Dedifferentiated amniotic fluid mesenchymal stem cell (primary cell): ENCODE data around the gene SLC25A25.

Experiments
- DNase-seq: peaks from one replicate; pipeline ENCODE4 v3.0.0-alpha.2; 2016; ENCODE audit errors: extremely low spot score

SLC25A25 gene

DNA sequence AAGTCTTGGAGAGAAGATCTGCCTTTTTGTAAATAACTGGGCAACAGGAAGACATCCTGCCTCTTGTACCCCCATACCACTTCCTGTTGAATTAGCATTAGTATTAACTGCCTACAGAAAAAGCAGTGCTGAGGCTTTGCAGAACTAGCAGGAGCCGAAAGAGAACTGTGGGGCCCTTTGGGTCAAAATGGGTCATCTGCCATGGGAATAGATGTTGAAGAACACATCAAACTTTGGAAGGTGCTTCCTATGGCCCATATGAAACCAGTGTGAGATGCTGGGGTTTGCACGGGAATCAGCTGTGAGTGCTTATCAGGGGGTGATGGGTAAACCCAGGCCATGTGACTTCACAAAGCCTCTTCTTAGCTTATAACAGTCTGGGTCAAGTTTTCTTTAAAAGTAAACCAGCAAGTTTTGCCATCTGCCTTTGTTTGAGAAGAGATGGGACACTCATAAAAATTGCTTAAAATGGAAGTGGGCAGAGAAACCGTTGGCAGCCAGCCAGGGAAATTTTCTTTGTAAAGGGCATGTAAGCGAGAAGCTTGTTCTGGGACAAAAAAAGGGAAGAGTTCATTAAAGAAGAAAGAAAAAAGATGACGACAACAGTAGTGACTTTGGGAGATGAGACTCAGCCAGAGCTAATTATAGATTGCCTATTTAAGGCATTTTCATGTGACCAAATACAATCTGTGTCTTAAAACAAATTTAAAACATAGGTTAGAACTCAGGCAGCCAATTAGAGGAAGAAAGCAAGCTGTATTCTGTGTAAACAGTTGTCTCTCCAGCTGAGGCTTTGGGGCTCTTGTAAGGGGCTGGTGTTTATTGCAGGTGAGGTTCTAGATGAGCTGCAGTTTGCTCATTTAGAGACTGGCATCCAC lies 4.4 kb downstream of the SLC25A25 start:
- peak; percentile 82 for DNase-seq

DNA sequence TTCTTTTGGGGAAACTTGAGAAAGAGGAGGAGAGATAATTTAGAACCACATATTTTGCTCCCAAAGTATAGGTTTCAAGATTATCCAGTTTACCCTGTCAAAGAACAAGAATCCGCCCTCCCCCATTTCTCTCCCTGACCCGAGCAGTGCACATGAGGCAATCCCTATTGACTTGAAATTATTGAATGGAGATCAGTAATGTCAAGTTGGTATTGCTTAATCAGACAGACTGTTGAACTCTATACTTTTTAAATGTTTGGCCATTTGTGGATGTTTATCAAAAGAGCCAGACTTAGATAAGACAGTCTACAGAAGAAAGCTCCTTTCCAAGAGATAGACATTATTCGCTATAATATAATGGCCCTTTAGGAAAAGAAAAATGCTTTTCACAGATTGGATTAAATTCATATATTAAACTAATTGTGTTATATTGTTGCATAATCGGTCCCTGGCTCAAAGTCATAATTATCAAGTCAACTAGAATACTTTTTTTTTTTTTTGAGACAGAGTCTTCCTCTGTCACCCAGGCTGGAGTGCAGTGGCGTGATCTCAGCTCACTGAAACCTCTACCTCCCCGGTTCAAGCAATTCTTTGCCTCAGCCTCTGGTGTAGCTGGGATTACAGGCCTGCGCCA lies 5.3 kb downstream of the SLC25A25 start:
- no peak for DNase-seq

DNA sequence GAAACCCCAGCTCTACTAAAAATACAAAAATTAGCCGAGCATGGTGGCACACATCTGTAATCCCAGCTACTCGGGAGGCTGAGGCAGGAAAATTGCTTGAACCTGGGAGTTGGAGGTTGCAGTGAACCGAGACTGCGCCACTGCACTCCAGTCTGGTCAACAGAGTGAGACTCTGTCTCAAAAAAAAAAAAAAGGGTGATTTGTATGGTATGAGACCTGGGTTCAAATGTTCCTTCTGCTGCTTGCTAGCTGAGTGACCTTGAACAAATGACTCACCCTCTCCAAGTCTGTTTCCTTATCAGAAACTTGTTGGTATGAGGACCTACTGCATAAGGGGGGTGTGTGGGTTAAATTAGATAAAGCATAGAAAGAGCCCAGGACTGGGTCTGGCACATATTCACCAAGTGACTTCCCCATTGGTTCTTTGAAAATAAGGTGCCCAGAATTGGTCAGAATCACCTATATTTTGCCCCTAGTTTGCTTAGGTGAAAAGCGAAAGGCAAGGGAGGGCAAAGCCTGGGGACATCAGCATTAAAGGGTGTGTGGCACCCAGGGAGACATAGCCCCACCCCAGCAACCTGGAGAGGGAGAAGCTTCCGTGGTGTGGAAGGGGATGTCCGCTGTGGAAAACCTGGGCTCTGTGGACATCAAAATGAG lies 9.9 kb downstream of the SLC25A25 start:
- DNase-seq: no peak

DNA sequence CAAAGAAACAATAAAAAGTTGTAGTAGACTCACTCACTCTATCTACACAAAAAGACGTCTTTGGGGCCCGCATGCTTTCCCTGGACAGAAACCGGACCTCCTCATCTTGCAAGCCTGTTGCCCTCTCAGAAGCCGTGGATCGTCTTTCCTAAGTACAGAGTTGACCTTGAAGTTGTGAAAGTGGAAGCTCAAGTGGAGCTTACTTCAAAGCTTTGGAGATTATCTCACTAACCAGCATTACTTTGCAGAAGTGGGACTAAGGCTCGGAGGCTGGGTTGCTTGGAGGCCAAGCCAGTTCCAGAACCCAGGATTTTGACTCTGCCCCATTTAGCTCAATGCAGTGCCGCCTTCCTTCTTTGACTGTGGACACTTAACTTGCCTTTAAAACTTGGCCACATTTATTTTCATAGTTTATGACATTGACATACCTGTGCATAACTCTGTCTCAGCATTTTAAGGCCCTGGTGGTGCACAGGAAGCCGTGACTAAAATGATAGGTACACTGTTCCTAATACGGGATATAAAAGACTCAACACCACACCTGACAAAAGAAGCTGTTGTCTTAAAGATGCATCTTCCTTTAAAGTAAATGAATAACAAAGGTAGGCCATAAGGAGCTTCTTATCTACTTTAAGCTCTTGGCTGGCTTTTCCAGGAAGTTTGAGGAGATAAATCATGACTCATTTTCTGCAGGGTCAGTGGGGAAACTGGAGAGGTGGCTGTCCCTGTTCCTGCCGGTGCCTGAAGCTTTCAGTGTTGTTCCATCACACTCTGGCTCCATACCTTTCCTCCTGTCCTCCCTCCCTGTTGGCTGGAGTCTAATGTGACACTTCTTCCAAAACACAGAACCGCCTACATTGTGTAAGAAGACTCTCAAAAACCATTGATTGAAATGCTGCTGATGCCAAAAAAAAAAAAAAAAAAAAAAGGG lies 10.7 kb downstream of the SLC25A25 start:
- no peak for DNase-seq

DNA sequence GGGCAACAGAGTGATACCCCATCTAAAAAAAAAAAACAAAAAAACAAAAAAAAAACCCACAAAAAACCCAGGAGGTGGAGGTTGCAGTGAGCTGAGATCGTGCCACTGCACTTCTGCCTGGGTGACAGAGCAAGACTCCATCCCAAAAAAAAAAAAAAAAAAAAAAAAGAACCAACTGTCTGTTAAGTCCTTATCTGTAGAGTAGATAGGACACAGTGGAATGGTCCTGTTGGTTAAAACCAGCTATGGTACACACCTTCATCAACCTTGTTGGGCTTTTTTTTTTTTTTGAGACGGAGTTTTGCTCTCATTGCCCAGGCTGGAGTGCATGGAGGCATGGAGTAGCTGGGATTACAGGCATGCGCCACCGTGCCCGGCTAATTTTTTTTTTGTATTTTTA lies 12.2 kb downstream of the SLC25A25 start:
- DNase-seq: no peak

DNA sequence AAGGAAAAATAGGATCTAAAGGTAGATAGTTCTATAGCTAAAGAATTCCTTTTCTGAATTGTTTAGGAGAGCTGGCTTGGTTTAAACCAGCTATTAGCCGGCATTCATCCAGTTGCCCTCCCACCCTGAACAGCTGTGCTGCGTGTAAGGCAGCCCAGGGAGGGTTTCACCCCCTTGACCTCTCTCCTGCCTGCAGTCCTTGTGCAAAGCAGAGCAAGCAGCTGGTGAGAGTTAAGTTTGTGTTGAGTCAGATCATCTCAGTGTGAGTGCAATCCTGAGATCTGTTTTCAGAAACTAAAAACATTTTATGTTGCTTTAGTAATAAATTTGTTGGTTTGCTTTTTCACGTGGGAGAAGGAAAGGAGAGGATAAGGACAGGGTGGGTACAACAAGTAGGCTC lies 13.0 kb downstream of the SLC25A25 start:
- DNase-seq: peak; percentile 80

DNA sequence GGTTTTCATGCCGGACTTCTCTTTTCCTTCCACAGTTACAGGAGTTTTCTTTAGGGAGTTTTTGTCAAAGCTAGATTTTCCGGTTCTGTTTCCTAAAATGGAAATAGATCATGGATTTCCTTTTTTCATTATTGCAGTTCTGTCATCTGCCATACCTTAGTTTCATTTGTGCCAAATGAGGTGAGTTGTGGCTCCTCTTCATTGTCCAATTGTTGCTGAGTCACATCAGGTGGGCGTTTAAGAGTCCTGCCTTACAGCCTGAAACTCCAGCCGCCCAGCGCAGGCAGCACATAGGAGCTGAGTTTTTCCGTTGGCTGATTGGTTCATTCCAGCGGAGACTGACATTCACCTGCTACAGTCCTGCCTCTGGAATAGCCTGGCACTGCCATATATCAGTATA lies 14.1 kb downstream of the SLC25A25 start:
- DNase-seq: no peak

DNA sequence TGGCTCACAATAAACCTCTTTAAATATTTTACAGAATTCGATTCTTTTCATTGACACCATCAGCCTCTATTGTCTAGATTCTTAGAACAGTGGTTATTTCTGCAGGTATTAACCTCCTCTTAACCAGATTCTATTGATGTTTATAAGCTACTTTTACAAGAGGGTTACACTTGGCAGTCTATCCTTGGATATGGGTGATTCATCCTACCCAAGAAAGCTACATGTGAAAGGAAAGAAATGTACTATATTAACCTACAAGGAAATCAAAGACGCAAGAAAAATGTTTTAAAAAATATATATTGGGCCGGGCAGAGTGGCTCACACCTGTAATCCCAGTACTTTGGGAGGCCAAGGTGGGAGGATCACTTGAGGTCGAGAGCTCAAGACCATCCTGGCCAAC lies 16.7 kb downstream of the SLC25A25 start:
- no peak for DNase-seq

DNA sequence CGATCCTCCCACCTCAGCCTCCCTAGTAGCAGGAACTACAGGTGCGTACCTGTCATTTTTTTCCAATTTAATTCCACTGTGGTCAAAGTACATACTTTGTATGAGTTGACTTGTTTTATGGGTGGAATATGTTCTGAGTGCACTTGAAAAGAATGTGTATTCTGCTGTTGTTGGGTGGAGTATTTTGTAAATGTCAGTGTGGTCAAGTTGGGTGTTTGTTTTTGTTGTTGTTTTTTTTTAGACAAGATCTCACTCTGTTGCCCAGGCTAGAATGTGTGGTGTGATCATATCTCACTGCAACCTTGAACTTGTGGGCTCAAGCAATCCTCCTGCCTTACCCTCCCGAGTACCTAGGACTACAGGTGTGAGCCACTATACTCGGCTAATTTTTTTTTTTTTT lies 17.9 kb downstream of the SLC25A25 start:
- no peak for DNase-seq

DNA sequence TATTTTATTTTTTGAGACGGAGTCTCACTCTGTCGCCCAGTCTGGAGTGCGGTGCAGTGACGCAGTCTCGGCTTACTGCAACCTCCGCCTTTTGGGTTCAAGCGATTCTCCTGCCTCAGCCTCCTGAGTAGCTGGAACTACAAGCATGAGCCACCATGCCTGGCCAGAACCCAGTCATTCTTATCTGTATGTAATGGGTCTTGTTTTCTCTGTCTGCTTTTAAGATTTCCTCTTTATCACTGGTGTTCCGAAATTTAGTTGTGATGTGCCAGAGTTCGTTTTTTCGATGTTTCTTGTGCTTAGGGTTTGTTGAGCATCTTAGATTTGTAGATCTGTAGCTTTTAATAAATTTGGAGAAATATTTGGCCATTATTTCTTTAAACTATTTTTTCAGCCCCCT lies 19.2 kb downstream of the SLC25A25 start:
- no peak for DNase-seq

DNA sequence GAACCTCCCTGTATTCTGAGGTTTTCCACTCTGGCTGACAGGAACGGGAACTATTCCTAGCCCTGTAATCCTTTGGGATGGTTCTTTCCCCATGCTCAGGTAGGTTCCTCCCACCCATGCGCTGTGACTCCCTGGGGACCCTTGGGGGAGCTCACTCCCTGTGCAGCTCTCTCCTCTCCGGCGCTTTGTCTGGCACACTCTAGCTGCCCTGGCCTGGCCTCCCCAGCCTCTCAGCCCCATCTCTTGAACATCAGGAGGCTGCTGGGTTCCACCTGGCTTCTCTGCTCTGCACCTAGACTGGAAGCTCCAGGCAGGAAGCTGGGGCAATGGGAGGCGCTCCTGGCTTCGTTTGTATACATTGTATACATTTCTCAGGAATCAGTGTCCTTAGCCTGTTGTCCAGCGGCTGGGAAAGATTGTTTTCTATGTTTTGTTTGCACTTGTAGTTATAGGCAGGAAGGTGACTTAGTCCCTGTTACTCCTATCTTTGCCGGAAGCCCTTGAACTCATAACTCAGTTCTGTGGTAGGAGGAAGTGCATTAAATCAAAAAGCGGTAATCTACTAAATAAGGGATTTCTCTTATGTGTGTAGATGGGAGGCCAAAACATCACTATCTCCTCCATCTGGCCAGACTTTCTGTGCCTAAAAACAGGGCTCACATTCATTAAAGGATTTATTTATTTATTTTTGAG lies 20.4 kb downstream of the SLC25A25 start:
- DNase-seq: no peak

DNA sequence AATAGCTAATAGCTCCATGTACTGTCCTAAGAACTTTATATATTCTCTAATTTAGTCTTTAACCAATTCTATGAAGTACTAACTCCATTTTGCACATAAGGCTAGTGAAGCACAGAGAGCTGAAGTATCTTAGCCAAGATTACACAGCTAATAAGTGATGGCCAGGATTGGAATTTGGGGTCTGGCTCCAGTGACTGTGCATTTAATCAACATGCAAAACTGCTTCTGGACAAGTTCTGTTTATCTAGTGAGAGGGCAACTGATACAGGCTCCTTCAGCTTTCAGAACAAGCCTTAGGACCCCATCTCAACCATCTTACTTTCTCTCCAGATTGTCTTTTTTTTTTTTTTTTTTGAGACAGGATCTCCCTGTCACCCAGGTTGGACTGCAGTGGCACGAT lies 21.3 kb downstream of the SLC25A25 start:
- no peak for DNase-seq

DNA sequence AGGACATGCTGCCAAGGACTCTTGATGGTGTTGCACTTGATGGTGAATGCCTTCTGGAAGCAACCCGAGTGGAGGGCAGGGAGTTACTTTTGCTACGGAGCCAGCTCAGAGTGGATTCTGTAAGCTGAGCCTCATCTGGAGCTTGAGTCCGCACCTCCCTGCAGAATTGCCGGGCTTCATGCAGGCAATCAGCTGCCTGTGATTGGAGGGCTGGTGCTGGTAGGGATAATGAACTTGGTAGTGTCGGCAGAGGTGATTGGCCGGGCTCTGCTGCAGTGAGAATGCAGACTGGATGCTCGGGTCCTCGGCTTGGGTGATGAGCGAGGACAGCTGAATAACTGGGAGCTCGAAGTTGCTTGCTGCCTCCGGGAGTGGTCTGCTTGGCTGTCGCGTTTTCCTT lies 23.1 kb downstream of the SLC25A25 start:
- DNase-seq: peak; percentile 89

DNA sequence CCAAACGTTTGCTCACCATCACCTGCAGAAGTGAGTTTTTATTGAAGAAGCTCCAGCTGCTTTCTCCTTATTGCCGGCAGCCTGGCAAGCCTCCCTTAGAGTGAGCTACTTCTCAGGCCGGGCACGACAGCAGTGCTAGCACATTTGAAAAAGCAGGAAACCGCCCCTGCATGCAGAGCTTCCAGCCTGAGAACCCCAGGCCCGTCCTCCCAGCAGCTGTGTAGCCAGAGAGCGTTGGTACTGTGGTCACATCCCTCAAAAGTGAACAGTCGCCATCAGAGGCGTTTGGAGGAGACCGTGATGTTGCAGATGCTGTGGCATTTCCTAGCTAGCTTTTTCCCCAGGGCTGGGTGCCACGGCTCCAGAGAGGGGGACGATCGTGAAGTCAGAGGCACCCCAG lies 23.5 kb downstream of the SLC25A25 start:
- DNase-seq: no peak

DNA sequence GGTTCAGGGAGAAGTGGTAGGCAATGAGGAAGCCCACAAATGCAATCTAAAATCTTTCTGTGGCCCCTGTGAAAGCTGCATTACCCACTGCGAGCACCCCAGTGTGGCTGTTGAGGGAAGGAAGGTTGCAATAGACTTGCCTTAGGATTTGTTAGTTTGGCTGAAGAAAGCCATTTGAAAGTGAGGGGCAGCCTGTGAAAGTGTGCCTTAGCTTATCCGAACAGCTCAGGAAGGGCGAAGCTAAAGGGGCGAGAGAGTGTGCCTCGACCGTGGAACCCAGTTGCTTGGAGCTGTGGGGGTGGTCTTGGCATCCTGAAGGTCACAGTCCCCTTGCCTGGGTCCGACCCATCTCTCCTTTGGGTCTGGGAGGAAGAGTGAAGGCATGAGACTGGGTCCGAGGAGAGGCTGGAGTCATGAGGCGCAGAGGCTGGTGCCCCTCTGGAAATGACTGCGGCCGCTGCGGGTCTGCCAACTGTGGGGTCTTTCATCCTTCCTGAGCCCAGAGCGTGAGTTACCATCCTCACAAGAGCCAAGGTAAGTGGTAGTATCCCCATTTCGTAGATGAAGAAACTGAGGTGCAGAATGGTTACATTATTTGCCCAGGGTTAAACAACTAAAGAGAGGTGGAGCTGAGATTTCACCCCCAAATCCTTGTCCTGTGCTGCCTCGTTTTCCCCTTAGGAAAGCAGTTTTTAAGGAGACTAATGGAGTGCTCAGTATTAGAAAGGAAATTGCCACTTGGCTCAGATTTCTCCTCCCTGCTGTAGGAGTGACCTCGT lies 24.4 kb downstream of the SLC25A25 start:
- DNase-seq: no peak

DNA sequence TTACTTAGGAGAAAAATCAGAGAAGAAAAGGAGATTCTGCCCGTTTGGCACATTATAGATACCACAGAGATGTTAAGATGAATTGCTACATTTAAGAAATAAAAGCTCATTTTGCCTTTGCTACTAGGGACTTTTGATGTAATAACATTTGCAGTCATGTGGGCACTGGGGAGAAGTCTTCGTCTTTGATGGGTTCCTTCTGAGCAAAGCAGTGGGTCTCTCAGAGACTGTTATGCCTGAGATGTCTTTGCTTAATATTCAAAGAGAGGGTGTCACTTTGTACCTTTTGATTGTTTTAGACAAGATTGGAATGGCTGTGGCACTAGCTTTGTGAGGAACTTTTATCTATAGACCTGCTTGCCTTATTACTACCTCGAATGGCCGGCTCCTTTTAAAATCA lies 25.0 kb downstream of the SLC25A25 start:
- DNase-seq: no peak

DNA sequence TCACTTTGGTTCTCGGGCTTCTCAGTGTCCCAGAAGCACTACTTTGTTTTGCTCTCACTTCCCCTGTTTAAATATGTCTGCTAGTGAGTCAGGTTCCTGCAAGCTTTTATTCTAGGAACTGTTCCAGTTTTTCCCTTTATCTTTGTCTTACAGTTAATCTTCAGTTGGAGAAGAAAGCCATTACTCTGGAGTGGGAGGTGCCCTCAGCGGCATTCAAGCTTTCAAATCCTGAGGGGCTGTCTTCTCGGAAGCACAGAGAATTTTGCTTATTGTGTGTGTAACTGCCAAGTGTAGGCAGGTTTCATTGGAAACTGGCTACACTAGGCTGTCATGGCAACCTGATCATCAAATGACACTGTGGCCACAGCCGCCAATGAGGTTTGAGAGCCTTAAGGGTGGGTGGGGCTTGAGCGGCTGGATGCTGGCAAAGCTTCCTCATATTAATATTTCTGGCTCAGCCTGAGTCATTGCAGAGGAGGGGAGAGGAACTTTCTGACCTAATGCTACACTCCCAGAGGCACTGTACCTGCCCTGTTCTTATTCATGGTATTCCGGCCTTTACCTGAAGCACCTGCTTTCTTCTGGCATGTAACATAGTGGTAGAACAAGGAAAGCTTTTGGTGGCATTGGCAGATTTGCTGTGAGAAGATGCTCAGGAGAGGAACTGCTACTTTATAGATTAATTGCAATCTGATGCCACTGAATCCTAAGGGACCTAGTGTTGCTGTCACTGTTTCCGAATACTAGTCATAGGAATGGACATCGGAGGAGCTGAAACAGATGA lies 26.3 kb downstream of the SLC25A25 start:
- DNase-seq: peak; percentile 99

DNA sequence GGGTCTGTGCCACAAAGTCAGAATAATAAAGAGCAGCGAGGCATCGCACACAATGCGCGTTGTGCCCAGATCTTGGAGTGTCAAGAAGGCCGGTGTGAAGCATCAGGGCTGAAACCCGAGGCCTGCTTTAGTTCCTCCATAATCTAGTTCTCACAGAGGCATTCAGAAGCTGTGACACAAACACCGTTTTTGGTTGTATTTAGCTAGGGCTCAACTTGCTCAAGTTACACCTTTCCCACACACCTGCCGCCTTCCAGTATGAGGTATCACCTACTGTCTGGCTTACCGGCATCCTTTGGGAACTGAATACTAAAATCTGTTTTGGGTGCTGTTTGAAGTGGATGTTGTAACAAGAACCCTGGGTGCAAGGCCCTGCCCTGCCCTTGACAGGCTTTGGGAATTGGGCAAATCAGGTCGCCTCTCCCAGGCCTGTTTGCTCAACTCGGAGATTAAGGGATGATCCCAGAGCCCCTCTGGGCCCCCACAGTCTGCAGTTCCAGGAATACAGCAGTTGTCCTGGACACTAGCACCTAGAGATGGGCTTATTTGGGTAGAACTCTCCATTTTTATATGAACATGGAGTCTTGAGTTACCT lies 27.0 kb downstream of the SLC25A25 start:
- no peak for DNase-seq
